Omental fat pad (tissue), 4 donors: ENCODE results near the gene BATF. TPM values are rescaled to one million over a fixed set of nuclear protein-coding genes. Genes with fewer than 3 reads are reported as not detected.
"Not testable (repeated sequence)": the region's sequence is repeated elsewhere in the genome, so short reads cannot be mapped to it uniquely, and the experiment has no call there.

ENCODE experiments used
- ATAC-seq: fragments of 150-250 bp; one replicate; pipeline ENCODE4 v1.9.1; 2016; ENCODE audit warnings: mild to moderate bottlenecking, moderate library complexity; ENCODE audit not compliant: low FRiP score
- DNase-seq: peaks from one replicate; pipeline ENCODE4 v3.0.0-alpha.2; 2019; ENCODE audit warnings: low spot score
- total RNA-seq, 4 donors: library from RNA; depleted of rRNA; stranded (reverse); fragments of >200 nt; gene quantifications; one replicate each; pipeline ENCODE4 v1.1.0, GENCODE V29; 2016
- TF ChIP-seq, protein P1 (sequence below), 3 donors: fragments of 450-650 bp; IDR thresholded peaks; one replicate each; pipeline ENCODE4 v1.5.1; 2016 to 2017; ENCODE audit warnings: antibody characterized with exemption in 3 of 3, mild to moderate bottlenecking in 3 of 3, moderate library complexity in 2 of 3

The BATF gene, protein sequence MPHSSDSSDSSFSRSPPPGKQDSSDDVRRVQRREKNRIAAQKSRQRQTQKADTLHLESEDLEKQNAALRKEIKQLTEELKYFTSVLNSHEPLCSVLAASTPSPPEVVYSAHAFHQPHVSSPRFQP
- 10 to 100 TPM in 3 of 4 donors, 1 to 10 TPM in 1; 8.2 to 22.8 (median 12.9) TPM for total RNA-seq

DNA sequence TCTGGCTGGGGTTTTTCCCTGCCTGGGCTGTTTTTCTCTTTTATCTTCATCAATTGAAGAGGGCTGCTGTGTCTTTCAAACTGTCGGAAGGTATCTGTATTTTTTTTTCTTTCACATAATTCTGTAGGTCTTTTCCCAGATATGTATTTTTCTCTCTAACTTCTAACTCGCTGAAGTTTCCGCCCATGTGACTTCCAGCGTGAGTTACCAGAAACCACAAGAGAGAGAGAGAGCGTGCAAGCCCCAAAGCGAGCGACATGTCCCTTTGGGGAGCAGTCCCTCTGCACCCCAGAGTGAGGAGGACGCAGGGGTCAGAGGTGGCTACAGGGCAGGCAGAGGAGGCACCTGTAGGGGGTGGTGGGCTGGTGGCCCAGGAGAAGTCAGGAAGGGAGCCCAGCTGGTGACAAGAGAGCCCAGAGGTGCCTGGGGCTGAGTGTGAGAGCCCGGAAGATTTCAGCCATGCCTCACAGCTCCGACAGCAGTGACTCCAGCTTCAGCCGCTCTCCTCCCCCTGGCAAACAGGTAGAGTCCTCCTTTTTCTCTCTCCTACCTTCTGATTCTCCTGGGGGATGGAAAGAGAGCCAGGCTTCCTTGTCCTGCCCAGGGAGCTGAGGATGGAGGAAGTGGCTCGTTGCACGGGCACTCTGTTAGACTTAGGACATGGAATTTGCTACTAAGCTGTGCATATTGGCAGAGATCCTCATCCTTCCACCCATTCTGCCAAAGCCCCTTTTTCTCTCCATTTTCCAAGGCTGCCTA is at the start of gene BATF:
TSS of gene BATF (plus strand) at position 246 of the 759 bp plus-strand sequence. CDS start at position 460, 214 bp downstream.
- ATAC-seq = no peak
- no peak for DNase-seq
- TF ChIP-seq, protein P1, sequence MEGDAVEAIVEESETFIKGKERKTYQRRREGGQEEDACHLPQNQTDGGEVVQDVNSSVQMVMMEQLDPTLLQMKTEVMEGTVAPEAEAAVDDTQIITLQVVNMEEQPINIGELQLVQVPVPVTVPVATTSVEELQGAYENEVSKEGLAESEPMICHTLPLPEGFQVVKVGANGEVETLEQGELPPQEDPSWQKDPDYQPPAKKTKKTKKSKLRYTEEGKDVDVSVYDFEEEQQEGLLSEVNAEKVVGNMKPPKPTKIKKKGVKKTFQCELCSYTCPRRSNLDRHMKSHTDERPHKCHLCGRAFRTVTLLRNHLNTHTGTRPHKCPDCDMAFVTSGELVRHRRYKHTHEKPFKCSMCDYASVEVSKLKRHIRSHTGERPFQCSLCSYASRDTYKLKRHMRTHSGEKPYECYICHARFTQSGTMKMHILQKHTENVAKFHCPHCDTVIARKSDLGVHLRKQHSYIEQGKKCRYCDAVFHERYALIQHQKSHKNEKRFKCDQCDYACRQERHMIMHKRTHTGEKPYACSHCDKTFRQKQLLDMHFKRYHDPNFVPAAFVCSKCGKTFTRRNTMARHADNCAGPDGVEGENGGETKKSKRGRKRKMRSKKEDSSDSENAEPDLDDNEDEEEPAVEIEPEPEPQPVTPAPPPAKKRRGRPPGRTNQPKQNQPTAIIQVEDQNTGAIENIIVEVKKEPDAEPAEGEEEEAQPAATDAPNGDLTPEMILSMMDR (IDR thresholded peaks at IDR 0.05) = no peak

DNA sequence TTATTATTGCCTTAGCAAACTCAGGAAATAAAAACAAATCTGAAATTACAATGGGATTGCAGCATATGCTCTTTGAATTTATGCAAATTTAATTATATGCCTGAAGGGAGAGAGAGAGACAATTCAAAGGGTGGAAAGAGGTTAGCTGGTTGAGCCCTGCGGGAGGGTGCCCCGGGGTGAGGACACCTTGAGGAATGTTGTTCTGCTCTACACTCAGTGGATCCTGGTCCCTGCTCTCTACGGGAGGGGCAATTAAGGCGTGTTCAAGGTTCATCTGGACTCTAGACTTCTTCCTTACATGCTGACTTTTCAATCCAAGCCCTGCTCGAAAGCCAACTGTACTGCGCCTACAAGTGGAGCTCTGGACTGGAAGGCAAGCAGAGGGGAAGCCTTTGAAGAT is 48.1 kb upstream of the BATF start:
- ATAC-seq, DNase-seq: not testable (repeated sequence)

DNA sequence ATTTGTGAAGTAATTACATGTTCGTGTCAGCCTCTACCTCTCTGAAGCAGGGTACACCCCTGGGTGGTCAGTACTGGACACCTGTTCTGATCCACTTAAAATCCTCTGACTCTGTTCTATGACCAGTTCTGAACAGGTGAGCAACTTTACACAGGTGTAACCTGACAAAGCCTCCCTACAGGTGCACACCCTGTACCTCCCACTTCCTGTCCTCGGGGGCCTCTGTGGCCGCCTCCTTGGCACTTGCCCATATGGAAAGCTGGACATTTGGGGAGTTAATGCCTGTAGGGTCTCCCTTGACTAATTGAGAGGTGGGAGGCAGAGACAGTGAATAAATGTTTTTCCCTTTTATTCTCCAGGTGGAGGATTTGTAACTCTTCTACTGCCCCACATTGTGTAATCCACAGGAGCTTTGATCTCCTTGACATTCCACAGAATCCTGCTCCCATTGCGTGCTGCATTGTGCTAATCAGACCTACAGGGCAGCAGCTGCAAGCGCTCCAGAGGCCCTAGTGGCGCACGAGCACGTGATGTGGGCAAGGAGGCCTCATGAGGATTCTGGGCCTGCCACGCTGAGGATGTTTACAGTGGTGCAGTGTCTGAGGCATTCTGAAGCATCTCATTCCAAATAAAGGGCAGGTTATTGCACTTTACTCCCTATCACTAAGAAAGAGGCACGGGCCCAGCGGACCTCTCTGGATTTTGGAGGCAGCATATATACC is 45.8 kb upstream of the BATF start:
- ATAC-seq = peak; percentile 27
- DNase-seq = no peak
- TF ChIP-seq, protein P1 (IDR thresholded peaks at IDR 0.05) = no peak

DNA sequence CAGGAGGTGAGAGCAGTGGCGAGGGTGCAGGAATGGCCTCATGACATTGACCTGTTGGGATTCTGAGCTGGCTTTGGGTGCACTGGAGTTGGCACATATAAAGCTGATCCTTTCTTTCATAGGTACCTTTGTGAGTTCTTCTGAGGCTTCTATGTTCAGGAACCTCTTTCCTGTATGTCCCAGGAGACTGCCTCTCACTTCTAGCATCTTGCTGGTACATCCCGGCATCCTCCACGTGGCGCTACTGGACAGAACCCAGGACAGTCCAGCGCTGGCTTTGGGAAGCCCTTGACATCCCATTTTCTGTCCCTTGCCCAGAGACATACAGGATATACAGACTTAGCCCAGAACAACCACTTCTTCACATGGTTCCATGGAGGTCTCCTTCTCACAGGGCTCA is 44.4 kb upstream of the BATF start:
- TF ChIP-seq, protein P1 (IDR thresholded peaks at IDR 0.05) = no peak
- DNase-seq (no peak), ATAC-seq (no peak)

DNA sequence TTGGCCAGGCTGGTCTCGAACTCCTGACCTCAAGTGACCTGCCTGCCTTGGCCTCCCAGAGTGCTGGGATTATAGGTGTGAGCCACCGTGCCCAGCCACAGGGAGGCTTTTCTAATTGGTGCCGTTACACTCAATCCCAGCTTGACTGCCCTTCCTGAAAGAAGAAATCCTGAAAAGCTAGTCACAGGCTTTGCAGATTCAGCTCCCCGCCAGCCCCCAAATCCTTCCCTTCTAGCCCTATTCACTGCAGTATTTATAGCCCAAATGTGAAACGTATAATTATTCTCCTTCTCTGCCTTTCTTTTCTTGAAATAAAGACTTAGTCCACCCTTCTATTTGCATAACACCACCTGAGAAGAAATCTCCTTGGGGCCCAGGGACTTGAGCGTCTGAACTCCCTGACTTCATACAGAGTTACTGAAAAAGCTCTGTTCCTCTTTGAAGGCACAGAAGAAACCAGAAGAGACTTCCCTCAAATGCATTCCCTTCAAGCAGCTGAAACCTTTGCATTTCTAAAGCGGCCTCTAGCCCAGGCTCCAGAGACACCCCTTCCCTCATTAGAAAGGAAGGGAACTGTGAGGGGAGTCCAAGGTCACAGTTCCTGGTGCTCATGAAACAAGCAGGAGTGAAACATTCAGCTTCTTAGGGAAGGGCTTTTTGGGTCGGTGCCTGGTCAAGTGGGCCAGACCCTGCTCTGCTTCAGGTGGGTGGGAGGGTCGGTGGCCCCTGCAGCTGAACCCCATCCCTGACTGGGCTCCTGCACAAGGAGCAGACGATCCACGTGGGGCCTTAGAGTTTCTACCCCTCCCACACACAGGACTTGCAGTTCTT is 42.3 kb upstream of the BATF start:
- ATAC-seq (no peak), DNase-seq (no peak)
- TF ChIP-seq, protein P1 (IDR thresholded peaks at IDR 0.05) = no peak

DNA sequence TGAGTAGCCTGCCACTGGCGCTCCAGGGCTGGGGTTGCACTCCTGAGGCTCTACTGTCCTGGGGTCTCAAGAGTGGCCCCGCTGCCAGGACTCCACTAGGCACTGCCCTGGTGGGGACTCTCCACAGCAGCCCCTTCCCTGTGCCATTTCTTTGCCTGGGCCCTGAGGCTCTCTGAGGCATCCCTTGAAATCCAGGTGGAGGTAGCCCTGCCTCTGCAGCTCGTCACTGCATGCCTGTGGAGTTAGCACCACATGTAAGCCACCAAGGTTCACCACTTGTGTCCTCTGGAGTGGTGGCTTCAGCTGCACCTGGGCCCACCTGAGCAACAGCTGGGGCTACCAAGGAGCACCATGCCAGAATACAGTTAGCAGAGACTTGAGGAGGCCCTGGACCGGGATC is 39.9 kb upstream of the BATF start:
- no peak for ATAC-seq
- TF ChIP-seq, protein P1 (IDR thresholded peaks at IDR 0.05) = no peak
- DNase-seq = no peak
